Thyroid gland (tissue), 4 donors: Measurements from ENCODE around the gene SPOUT1. TPM values are rescaled to one million over a fixed set of nuclear protein-coding genes. Genes with fewer than 3 reads are reported as not detected.
"Not testable (repeated sequence)": the region's sequence is repeated elsewhere in the genome, so short reads cannot be mapped to it uniquely, and the experiment has no call there.

Source experiments
- DNase-seq, 2 donors: peaks; one replicate each; pipeline ENCODE4 v3.0.0-alpha.2; 2019
- H3K27ac ChIP-seq, 3 donors: fragments of 200-600 bp; sonication (generic); 1 replicate in 2 of 3; 2 replicates in 1 of 3; pipeline ENCODE4 v1.5.1; 2016 to 2019; ENCODE audit warnings: mild to moderate bottlenecking in 1 of 3, moderate library complexity in 1 of 3
- H3K27me3 ChIP-seq: fragments of 200-600 bp; sonication (generic); one replicate; pipeline ENCODE4 v1.5.1; 2019
- H3K36me3 ChIP-seq, 2 donors: fragments of 200-600 bp; sonication (generic); one replicate each; pipeline ENCODE4 v1.5.1; 2016 to 2019
- H3K4me1 ChIP-seq, 2 donors: fragments of 200-600 bp; sonication (generic); one replicate each; pipeline ENCODE4 v1.5.1; 2017 to 2019
- H3K4me3 ChIP-seq, 3 donors: fragments of 200-600 bp; sonication (generic); replicated peaks in 1 of 3; 1 replicate in 2 of 3; 2 replicates in 1 of 3; pipeline ENCODE4 v1.5.1; 2016; ENCODE audit warnings: mild to moderate bottlenecking in 1 of 3
- H3K9me3 ChIP-seq: fragments of 200-600 bp; sonication (generic); one replicate; pipeline ENCODE4 v1.5.1; 2017
- CTCF ChIP-seq, 6 experiments: fragments of 200-600 bp in 3 of 6; fragments of 450-650 bp in 3 of 6; sonication (generic) in 3 of 6; IDR thresholded peaks; one replicate each; pipeline ENCODE4 v1.5.1; 2016 to 2019; ENCODE audit warnings: antibody characterized with exemption in 6 of 6, mild to moderate bottlenecking in 2 of 6, inconsistent platforms in 1 of 6, moderate library complexity in 1 of 6
- POLR2A ChIP-seq, 2 donors: fragments of 450-650 bp; IDR thresholded peaks; one replicate each; pipeline ENCODE4 v1.6.1; 2017; ENCODE audit warnings: antibody characterized with exemption in 2 of 2, mild to moderate bottlenecking in 2 of 2, moderate library complexity in 1 of 2
- WGBS, 2 donors: methylation state at CpG; one replicate each; pipeline ENCODE4 v1.1.5; 2017; 5-methylcytosine and 5-hydroxymethylcytosine counted together
- intact Hi-C: fragments of 100-400 bp; cut with DNase I; formaldehyde crosslinking; loops from one replicate; pipeline ENCODE4 v1.15.1; 2023
- total RNA-seq, 4 donors: library from RNA; depleted of rRNA; stranded (reverse); fragments of >200 nt; gene quantifications; one replicate each; pipeline ENCODE4 v1.2.3, GENCODE V29; 2016

SPOUT1 gene
- total RNA-seq, 4 donors from 2014 or later, result 16.7 to 38.4 (median 27.4) TPM

- 49 to 55% methylated on average over 4 to 6 of the region's 6 CpGs for WGBS, 2 donors
- Histone ChIP-seq H3K27me3 (no peaks in the 10 kb centered on the region), H3K27ac (peak overlapping the region; percentile 50 to 78 (median 58)), H3K4me1 (peaks cover 32 to 36% of the 10 kb centered on the region in 2 donors), H3K9me3 (no peaks in the 10 kb centered on the region), H3K36me3 (no peaks in the 10 kb centered on the region), H3K4me3 (no peak overlapping the region)
- TF ChIP-seq CTCF (IDR thresholded peaks at IDR 0.05), result no peak
- no peak for TF ChIP-seq POLR2A (IDR thresholded peaks at IDR 0.05)
- intact Hi-C loops, result no loop called here
- peak; percentile 89 to 94 for DNase-seq
These were observed 32.8 kb upstream of the SPOUT1 start for GRCh38 chr9:128862401-128862851.

GRCh38 chr9:128861501-128861900 lies 31.9 kb upstream of the SPOUT1 start:
- no peak for TF ChIP-seq POLR2A (IDR thresholded peaks at IDR 0.05)
- TF ChIP-seq CTCF (IDR thresholded peaks at IDR 0.05), result no peak
- Histone ChIP-seq H3K27ac (peak overlapping the region; percentile 50 to 78 (median 58)), H3K27me3 (no peaks in the 10 kb centered on the region), H3K4me1 (peaks cover 32 to 36% of the 10 kb centered on the region in 2 donors), H3K4me3 (no peak overlapping the region), H3K36me3 (no peaks in the 10 kb centered on the region), H3K9me3 (no peaks in the 10 kb centered on the region)
- intact Hi-C loops, result no loop called here
- 83 to 94% methylated on average over 5 to 6 of the region's 6 CpGs for whole genome bisulfite sequencing, 2 donors
- no peak for DNase-seq

GRCh38 chr9:128860937-128861336 lies 31.3 kb upstream of the SPOUT1 start:
- Histone ChIP-seq H3K27ac (peak overlapping the region; percentile 27 to 78 (median 40)), H3K36me3 (no peaks in the 10 kb centered on the region), H3K27me3 (no peaks in the 10 kb centered on the region), H3K4me3 (no peak overlapping the region), H3K9me3 (no peaks in the 10 kb centered on the region), H3K4me1 (peaks cover 32 to 36% of the 10 kb centered on the region in 2 donors)
- no peak for DNase-seq
- intact Hi-C loops, result no loop called here
- no peak for TF ChIP-seq POLR2A (IDR thresholded peaks at IDR 0.05)
- no peak for TF ChIP-seq CTCF (IDR thresholded peaks at IDR 0.05)
- WGBS, 2 donors, result 87 to 98% methylated on average over 5 of the region's 5 CpGs

- H3K9me3 ChIP-seq, H3K36me3 ChIP-seq, H3K4me3 ChIP-seq, H3K27me3 ChIP-seq, intact Hi-C loops: not testable (repeated sequence)
- Histone ChIP-seq H3K4me1 (peaks cover 32 to 36% of the 10 kb centered on the region in 2 donors), H3K27ac (peak overlapping the region; percentile 36 to 61 (median 38))
- peak; percentile 55 to 57 for DNase-seq
- WGBS, 2 donors, result 37 to 48% methylated on average over 7 of the region's 7 CpGs
These were observed 28.9 kb upstream of the SPOUT1 start for GRCh38 chr9:128858476-128858875.

- WGBS, 2 donors, result 90 to 96% methylated on average over 6 of the region's 6 CpGs
- H3K27me3 ChIP-seq, H3K36me3 ChIP-seq, H3K27ac ChIP-seq, H3K9me3 ChIP-seq, intact Hi-C loops, H3K4me3 ChIP-seq, DNase-seq: not testable (repeated sequence)
- peaks cover 9 to 12% of the 10 kb centered on the region in 2 donors for H3K4me1 ChIP-seq
These were observed 24.9 kb upstream of the SPOUT1 start for GRCh38 chr9:128854454-128854853.

- 91 to 92% methylated on average over 2 of the region's 2 CpGs for WGBS, 2 donors
- H3K4me1 ChIP-seq, H3K9me3 ChIP-seq, DNase-seq, H3K36me3 ChIP-seq, H3K4me3 ChIP-seq, H3K27me3 ChIP-seq, H3K27ac ChIP-seq: not testable (repeated sequence)
- intact Hi-C loops, result loop anchor here (2.0 kb wide), 1 partner anchor 76 kb away; no protein-coding TSS in a partner anchor
These were observed 23.1 kb upstream of the SPOUT1 start for GRCh38 chr9:128852646-128853045.
